Stimulated activated CD8-positive, alpha-beta memory T cell treated with anti-CD3 and anti-CD28 coated beads, Interleukin-15, amount 100 ng/mL, for 4 hours (primary cell): ENCODE data around the gene ACSL4.
"Not testable (repeated sequence)": the region's sequence is repeated elsewhere in the genome, so short reads cannot be mapped to it uniquely, and the experiment has no call there.

Source experiments
- DNase-seq, 2 donors: peaks; one replicate each; pipeline ENCODE4 v3.0.0-alpha.2; 2020; ENCODE audit warnings: low read depth in 2 of 2

Gene ACSL4

DNA sequence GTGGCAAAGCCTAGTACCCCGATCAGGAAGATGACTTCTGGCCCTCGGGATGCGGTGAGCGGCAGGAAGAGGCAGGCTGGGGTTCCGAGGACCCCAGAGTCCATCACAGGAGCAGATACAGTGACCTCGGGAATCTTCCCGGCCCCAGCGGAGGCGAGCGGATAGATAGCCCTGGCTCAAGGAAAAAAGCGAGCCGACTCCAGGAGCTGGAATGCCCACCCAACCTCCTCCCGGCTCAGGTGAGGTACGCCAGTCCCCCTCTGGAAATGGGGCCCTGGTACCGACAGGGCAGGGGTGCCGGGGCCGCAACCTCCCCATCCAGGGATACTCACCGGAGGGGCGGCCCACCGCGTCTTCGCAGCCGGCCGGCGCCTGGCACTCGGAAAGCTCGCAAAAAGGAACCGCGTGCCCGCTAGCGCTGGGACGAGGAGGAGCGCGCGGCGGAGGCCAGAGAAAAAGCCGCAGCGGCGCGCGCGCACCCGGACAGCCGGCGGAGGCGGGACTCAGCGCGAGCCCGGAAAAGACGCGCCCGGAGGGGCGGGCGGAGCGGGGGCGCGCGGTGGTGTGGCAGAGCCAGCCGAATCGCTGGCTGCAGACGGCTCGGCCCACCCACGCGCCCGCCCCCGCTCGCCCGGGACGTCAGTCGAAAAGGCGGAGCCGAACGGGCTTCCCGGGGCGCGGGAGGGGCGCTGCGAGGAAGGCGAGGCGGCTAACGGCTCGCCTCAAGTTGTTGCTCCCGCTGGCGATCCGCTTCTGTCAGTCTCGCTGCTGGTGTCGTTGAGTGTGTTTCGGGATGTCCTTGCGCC is at the start of gene ACSL4:
Gene ACSL4 (minus strand): TSS at position 451 of the 806 bp plus-strand sequence. CDS start 49,894 bp downstream, outside the sequence.
- peak; percentile 77 to 81 for DNase-seq

- DNase-seq = no peak
These were observed 44.7 kb upstream of the ACSL4 start for GRCh38 chrX:109777749-109778148.

DNA sequence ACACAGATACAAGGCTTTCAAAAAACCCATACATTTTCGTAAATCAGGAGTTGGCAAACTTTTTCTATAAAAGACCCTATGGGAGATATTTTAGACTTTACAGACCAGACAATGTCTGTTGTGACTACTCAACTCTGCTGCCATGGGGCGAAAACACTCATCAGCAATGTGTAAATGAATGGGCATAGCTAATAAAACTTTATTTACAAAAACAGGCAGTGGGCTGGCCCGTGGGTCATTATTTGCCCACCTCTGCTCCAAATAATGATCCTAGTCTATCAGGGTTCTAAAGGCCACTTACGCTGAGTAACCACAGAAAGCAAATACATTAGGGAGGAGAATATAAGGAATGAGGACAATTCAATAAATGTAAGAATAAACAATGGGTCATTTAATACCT is 43.9 kb upstream of the ACSL4 start:
- DNase-seq = no peak

- no peak for DNase-seq
These were observed 43.4 kb upstream of the ACSL4 start for GRCh38 chrX:109776432-109776831.

DNA sequence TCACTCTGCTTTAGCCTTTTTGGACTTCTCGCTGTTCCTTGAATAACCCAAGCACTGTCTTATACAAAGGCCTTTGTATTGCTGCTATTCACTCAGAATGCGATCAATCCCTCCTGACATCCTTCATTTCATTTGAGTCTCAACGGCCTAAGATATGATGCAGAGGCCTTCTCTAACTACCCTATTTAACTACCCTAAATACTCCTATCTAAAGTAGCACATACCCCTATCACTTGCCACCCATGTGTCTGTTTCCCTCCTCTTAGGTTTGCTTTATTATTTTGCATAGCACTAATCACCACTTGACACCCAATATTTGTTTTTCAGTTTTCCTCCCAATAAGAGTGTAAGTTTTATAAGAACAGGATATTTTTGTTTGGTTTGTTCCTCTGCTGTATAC is 42.3 kb upstream of the ACSL4 start:
- DNase-seq = no peak

DNA sequence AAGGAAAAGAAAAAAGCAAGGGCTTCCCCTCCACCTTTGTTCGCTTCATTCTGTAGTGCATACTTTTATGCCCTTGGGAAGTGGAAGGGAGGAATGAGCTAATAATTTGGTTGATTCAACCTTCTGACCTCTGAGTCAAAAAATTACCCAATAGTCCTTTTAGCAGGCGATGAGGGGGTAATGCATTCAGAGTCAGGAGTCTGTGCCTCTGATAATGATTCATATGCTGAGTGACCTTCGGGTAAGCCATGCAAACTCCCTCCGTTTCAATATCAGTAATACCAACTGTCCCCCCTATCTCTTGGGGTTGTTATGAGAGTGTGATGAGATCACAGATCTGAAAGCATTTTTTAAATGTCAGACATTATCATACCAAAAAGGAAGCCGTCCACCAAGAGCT is 41.6 kb upstream of the ACSL4 start:
- DNase-seq = no peak

DNA sequence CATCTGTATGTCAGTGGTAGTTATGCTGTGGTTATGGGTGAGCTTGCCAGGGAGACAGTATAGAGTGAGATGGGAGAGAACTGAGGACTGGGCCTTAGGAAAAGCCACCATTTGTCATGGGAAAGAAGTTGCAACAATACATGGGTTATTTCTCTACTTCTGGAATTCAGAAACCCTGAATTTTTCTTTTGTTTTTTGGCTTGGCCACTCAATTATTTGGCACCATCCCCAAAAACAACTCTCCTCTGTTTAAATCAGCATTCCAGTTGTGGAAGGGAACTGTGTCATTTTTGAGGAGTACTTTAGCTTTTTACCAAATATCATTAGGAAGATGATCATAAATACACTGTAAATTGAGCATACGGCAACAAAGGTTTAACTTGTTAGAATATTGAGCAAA is 41.1 kb upstream of the ACSL4 start:
- no peak for DNase-seq

- DNase-seq = no peak
These were observed 40.3 kb upstream of the ACSL4 start for GRCh38 chrX:109773374-109773773.

DNA sequence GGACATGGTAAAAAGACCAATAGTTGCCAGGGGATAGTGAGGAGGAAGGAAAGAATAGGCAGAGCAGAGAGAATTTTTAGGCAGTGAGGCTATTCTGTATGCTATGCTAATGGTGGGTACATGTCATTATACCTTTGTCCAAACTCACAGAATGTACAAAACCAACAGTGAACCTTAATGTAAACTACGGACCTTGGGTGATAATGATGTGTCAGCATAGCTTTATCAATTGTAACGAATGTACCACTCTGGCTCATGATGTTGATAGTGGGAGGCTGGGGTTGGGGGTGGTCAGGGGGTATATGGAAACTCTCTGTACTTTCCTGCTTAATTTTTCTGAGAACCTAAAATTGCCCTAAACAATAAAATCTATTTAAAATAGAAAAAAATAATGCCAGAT is 37.7 kb upstream of the ACSL4 start:
- DNase-seq = no peak

- DNase-seq = no peak
These were observed 27.8 kb upstream of the ACSL4 start for GRCh38 chrX:109760922-109761250.

- DNase-seq = no peak
These were observed 27.3 kb upstream of the ACSL4 start for GRCh38 chrX:109760209-109760921.

- no peak for DNase-seq
These were observed 20.2 kb upstream of the ACSL4 start for GRCh38 chrX:109753256-109753655.

DNA sequence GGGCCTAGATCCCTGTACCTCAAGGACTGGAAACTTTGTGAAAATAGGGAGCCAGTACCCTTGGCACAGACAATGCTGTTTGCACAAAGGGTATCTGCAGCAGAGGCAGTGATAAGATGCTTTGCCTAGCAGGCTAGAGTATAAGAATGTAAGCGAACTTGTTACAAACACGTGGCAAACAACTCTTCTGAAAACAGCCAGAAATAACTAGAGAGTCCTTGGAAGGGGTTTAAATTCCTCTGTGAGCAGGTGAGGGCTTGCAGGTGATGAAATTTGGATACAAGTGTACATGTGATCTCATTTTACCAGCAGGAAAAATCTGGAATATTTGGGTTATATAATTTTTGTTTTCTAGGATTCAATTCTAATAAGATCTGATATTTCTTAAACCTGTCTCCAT is 18.6 kb upstream of the ACSL4 start:
- DNase-seq = no peak

GRCh38 chrX:109749207-109749606 is 16.1 kb upstream of the ACSL4 start:
- no peak for DNase-seq

DNA sequence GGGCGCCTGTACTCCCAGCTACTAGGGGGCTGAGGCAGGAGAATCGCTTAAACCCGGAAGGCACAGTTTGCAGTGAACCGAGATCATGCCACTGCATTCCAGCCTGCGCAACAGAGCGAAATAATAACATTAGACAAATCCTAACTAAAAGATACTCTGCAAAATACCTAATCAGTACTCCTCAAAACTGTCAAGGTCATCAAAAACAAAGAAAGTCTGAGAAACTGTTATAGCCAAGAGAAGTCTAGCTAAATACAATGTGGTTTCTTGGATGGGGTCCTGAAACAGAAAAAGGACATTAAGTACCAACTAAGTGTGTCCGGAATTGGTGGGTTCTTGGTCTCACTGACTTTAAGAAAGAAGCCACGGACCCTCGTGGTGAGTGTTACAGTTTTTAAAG is 14.6 kb upstream of the ACSL4 start:
- no peak for DNase-seq

GRCh38 chrX:109742722-109743121 is 9.7 kb upstream of the ACSL4 start:
- DNase-seq = no peak

GRCh38 chrX:109740896-109741295 is 7.8 kb upstream of the ACSL4 start:
- DNase-seq = not testable (repeated sequence)

DNA sequence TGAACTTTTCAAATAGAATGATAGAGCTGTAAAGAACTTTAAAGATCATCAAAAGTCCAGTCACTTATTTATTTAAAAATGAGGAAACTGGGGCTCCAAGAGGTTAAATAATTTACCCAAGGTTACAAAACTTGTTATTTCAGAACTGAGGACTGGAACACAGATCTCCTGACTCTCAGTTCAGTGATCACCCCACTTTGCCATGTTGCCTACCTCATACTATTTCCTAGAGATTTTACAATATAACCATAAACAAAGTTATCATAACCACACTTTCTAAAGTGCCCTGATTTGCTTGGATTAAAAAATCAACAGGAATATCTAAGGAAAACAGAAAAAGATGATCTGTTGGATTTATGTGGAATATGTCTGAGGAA is 7.4 kb upstream of the ACSL4 start:
- DNase-seq = no peak

DNA sequence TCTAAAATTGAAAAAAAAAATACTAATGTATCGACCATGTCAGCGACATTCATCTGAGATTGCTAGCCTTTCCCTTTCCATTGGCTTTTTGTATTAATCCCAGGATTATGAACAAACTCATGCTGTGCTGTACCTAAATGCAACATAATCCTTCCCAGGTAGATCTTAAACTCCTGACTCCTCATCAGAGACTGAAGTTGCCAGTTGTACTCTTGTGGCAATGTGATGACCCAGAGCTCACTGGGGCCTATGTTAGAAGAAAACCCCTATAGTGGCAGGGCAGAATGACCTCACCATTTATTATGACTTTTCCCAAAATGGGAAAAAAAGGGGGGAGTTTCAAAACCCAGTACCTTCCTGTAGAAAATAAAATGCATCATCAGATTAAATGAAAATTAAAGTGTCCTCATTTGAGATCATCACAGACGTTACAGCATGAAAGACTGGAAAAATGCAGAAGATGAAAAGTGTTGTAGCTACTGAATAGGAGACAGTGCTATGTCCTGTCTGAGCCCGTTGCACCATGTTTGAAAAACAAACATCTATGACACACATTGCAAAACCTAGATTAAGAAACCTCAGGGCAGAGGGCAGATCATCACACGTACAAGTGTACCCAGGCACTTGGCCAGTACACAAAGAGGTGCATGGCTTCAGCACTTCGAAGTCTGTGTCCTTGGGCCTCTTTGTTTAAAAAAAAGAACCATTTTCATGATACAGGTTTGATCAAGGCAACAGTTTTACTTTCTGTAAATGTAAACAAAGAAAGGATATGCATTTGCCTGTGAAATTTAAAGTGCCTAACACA is 6.8 kb upstream of the ACSL4 start:
- no peak for DNase-seq

DNA sequence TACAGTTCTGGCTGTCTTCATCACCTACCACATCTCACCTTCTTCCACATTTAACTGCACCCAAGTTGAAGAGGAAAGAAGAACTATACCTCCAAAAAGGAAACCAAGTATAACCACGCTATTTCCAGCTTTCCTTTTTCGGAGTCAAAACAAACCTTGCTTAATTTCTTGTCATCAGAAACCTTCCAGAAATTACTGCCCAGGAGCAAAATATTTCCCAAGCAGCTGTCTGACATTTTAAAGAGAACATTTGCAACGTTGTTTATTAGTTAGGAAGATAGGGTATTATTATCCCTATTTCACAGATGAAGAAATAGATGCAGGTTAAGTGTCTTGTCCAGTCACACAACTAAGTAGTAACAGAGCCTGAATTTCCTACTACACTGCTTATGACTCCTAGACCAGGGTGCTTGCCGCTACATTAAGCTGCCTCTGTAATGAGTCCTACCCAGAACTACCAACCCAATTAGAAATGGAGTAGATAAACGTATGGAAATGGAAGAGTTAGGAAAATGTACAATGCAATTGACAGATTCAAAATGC is 2.2 kb upstream of the ACSL4 start:
- no peak for DNase-seq

DNA sequence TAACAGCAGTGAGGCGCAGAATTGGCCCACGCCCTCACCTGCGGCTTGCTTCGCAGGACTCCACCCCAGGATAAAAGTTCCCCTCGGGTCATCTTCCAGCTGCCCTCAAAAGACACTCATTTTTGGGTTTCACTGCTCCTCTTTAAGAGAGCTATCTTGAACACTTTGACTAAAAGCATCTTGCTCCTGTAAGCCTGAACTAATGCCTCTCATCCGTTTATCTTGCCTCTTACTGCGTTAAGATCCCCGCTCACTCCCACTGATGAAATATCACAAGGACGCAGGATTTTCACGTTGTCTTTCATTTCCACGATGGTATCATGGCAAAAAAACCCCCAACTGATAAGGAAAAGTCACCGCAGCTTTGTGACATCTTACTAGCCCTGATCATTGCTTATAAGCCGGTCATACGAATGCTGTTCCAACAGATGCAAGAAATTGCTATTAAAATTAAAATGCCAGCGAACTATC is 591 bp upstream of the ACSL4 start:
- DNase-seq = no peak
